Activated CD4-positive, alpha-beta T cell treated with anti-CD3 and anti-CD28 coated beads for 36 hours (primary cell): ENCODE measurements around the gene MUSTN1. TPM values are rescaled to one million over a fixed set of nuclear protein-coding genes. Genes with fewer than 3 reads are reported as not detected.
A peak's percentile ranks its signal among the peaks of the same experiment; 100 is the strongest.

Experiments
- ATAC-seq: fragments of 200-7000 bp; cut with Tn5 transposase; one replicate; pipeline ENCODE4 v1.10.0; 2021; ENCODE audit warnings: mild to moderate bottlenecking, moderate library complexity
- CTCF ChIA-PET: fragments of 350-600 bp; sonication (Branson Sonifier 250); formaldehyde crosslinking; loops from one replicate; lab custom pipeline; 2021; ENCODE audit warnings: antibody characterized with exemption; lab: Charles Lee
- POLR2A ChIA-PET: fragments of 350-600 bp; sonication (Branson Sonifier 250); formaldehyde crosslinking; loops from one replicate; lab custom pipeline; 2021; ENCODE audit warnings: antibody characterized with exemption, inconsistent platforms; lab: Charles Lee
- DNase-seq: peaks from one replicate; pipeline ENCODE4 v3.0.0-alpha.2; 2020
- H3K27ac Mint-ChIP-seq: one replicate; pipeline ENCODE4 v1.8.0; 2021; ENCODE audit warnings: mixed read lengths
- H3K27me3 Mint-ChIP-seq: one replicate; pipeline ENCODE4 v1.8.0; 2021; ENCODE audit warnings: mixed read lengths
- H3K36me3 Mint-ChIP-seq: one replicate; pipeline ENCODE4 v1.8.0; 2021; ENCODE audit warnings: low read depth, mixed read lengths
- H3K4me1 Mint-ChIP-seq: one replicate; pipeline ENCODE4 v1.8.0; 2021; ENCODE audit warnings: mixed read lengths
- H3K4me3 Mint-ChIP-seq: one replicate; pipeline ENCODE4 v1.8.0; 2021; ENCODE audit warnings: mild to moderate bottlenecking, moderate library complexity, mixed read lengths
- H3K9me3 Mint-ChIP-seq: one replicate; pipeline ENCODE4 v1.8.0; 2021; ENCODE audit warnings: low read depth, mixed read lengths
- intact Hi-C, 2 experiments: fragments of 100-400 bp; cut with DNase I in 1 of 2; cut with micrococcal nuclease in 1 of 2; formaldehyde crosslinking; loops; one replicate each; pipeline versions ENCODE4 v1.14.2 to v1.15.1; 2022 to 2024; cut with DNase I, micrococcal nuclease
- total RNA-seq, 2 experiments: library from RNA; stranded (reverse); gene quantifications; one replicate each; pipeline ENCODE4 v1.2.3, GENCODE V29; 2021

MUSTN1 gene
- total RNA-seq, 2 experiments from 2014 or later, result 2.8 TPM; not detected in 1

DNA sequence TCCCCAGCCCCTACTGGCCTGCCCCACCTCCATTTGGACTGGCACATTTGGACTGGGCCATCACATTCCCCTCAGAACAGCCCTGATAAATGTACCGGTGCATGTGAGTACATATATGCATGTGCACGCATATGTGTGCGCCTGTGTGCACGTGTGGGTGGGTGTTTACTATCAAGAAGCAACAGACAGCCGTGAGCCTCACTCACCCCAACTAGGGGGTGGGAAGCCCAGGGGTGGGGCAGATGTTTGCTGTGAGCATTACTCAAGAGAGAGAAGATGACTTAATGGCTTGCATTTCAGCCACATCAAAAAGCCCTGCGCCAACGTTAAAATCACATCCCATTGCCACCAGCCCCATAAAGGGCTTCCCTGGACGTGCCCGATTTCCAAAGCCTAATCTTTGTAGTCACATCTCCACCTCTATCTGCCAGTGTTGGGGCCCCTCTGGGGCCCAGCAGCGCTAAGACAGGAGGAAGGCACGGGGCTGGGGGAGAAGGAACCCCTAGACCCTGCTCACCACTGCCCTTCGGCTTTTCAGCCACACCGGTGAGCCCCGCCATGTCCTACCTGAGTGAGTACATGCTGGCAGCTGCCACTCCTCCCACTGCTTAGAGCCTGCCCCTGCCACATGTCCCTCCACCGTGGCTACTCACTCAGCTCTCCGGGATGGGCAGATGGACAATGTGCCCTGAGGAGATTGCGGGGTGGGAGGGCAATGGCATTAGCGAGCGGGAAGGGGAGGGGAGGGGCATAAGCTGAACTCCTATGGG lies 29.4 kb downstream of the MUSTN1 start:
- Mint-ChIP-seq H3K27ac (no peak overlapping the region), H3K9me3 (no peaks in the 10 kb centered on the region), H3K4me1 (no peaks in the 10 kb centered on the region), H3K27me3 (peaks cover 2% of the 10 kb centered on the region), H3K4me3 (no peak overlapping the region), H3K36me3 (no peaks in the 10 kb centered on the region)
- ChIA-PET CTCF (no interaction called here), POLR2A (no interaction called here)
- DNase-seq, result no peak
- intact Hi-C loops, result no loop called here
- no peak for ATAC-seq

DNA sequence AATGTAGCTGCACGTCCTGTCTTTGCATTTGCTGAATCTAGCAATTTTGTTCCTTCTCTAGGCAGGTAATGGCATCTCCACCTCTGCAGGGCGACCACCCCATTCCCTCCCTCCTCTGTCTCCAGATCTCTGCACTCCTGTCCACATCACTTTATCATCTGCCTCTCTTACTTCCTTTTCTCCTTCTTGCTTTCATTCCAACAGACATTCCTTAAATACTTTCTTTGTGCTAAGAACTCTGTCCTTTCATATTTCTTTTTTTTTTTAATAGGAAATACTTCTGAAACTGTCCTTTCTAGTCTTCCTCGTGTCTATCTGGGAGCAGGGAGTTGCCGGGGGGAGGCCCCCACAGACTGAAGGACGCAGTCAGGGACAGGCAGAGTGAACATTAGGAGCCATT lies 33.0 kb downstream of the MUSTN1 start:
- ChIA-PET POLR2A (no interaction called here), CTCF (interaction anchor here (1.4 kb wide), 1 partner anchor 17 kb away, joined by 3 read pairs; no protein-coding TSS in a partner anchor)
- no peak for DNase-seq
- ATAC-seq, result no peak
- H3K27me3 Mint-ChIP-seq, result peaks cover 2% of the 10 kb centered on the region
- no peaks in the 10 kb centered on the region for H3K36me3 Mint-ChIP-seq
- no peaks in the 10 kb centered on the region for H3K9me3 Mint-ChIP-seq
- no peak overlapping the region for H3K4me3 Mint-ChIP-seq
- intact Hi-C loops, result no loop called here
- no peak overlapping the region for H3K27ac Mint-ChIP-seq
- no peaks in the 10 kb centered on the region for H3K4me1 Mint-ChIP-seq

DNA sequence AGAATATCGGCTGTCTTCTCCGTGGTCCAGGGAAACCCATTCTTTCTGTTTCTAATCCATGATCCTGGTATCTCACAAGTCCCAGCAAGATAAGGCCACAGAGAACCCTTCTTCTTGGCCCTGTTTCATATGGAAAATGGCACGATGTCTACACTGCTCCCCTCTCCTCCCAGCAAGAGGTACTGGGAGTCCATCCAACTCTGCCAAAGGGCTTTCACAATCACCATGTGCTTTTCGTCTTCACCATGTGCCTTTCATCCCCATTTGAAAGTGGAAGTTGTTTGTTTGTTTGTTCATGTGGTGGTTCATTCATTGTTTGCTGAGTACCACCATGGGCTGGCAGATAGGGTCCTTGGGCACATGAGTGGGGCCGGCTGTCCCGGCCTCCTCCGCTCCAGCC lies 34.7 kb downstream of the MUSTN1 start:
- no peak for DNase-seq
- H3K36me3 Mint-ChIP-seq, result no peaks in the 10 kb centered on the region
- no peaks in the 10 kb centered on the region for H3K9me3 Mint-ChIP-seq
- no peak overlapping the region for H3K4me3 Mint-ChIP-seq
- intact Hi-C loops, result no loop called here
- CTCF ChIA-PET, result interaction anchor here (0.9 kb wide), 1 partner anchor 8 kb away, joined by 3 read pairs; no protein-coding TSS in a partner anchor
- no peak overlapping the region for H3K27ac Mint-ChIP-seq
- no peak for ATAC-seq
- POLR2A ChIA-PET, result interaction anchor here (0.6 kb wide), 1 partner anchor 621 kb away, joined by 3 read pairs; no protein-coding TSS in a partner anchor
- H3K27me3 Mint-ChIP-seq, result peaks cover 2% of the 10 kb centered on the region
- no peaks in the 10 kb centered on the region for H3K4me1 Mint-ChIP-seq

DNA sequence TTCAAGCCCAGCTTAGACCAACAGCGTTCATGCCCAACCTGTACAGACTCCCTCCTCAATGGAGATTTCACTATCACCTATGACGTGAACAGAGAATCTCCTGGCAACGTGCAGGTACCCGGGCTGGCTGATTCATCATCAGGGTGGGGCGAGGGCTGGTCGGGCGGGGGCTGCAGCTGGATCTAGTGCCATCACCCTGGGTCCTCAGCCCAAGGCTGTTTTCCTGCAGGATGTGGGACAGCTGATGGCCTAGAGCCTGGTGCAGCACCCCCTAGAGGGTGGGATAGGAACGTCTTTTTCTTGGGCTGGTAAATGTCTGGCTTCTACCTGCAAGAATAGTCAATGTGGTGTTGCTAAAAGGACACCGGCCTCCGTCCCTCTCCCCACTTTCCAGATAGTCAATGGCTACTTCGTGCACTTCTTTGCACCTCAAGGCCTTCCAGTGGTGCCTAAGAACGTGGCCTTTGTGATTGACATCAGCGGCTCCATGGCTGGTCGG lies 35.8 kb downstream of the MUSTN1 start:
- Mint-ChIP-seq H3K36me3 (no peaks in the 10 kb centered on the region), H3K4me3 (no peak overlapping the region), H3K27ac (no peak overlapping the region), H3K9me3 (no peaks in the 10 kb centered on the region), H3K4me1 (no peaks in the 10 kb centered on the region), H3K27me3 (peaks cover under 1% of the 10 kb centered on the region)
- intact Hi-C loops, result no loop called here
- ChIA-PET CTCF (interaction anchor here (0.5 to 1.6 kb wide), 13 partner anchors 12 to 1924 kb away, joined by 3 to 5 read pairs (median 4); partner anchors contain the start of genes GLT8D1 and SPCS1), POLR2A (no interaction called here)
- ATAC-seq, result peak; percentile 63
- peak; percentile 51 for DNase-seq

DNA sequence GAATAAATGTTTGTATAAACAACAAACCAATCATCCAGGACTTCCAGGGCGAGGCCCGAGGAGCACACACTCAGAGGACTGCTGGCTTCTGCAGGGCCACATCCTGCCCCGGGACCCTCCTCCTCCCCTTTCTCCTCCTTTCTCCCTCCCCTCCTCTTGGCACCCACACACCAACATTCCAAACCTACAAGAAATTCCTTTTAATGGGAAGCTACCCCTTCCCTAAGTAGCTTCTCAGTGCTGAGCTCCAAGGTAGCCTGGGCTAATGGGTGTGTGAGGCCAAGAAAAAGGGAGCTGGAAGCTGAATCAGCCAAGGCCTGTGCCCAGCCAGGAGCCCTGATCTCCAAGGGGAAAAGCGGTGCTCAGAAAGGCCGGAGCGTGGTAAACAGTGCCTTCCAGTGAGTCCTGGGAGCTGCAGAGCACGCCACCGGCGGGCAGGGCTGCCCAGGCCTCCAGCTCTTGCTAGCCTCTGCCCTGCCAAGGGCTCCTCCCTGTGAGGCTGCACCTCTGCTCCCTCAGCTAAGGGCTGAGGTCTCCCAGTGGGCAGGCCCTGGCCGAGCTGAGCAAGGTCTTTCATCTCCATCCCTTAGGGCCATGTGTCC lies 36.3 kb downstream of the MUSTN1 start:
- ATAC-seq (no peak), DNase-seq (no peak)
- Mint-ChIP-seq H3K4me1 (no peaks in the 10 kb centered on the region), H3K27me3 (no peaks in the 10 kb centered on the region), H3K27ac (no peak overlapping the region), H3K36me3 (no peaks in the 10 kb centered on the region), H3K4me3 (no peak overlapping the region), H3K9me3 (no peaks in the 10 kb centered on the region)
- intact Hi-C loops, result no loop called here
- ChIA-PET POLR2A (no interaction called here), CTCF (interaction anchor here (0.5 to 1.6 kb wide), 16 partner anchors 11 to 1924 kb away, joined by 3 to 5 read pairs (median 3); partner anchors contain the start of genes GLT8D1 and SPCS1)

DNA sequence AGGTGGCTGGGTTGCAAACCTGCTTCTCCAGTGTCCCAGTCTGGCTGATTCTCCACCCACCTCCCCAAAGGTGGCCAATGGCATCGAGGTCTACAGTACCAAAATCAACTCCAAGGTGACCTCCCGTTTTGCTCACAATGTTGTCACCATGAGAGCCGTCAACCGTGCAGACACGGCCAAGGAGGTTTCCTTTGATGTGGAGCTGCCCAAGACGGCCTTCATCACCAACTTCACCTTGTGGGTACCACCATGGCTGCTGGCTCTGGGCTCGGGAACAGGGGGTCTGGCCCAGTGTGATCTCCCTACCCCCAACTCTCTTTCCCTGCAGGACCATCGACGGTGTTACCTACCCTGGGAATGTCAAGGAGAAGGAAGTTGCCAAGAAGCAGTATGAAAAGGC lies 38.4 kb downstream of the MUSTN1 start:
- no peaks in the 10 kb centered on the region for H3K4me1 Mint-ChIP-seq
- no peak overlapping the region for H3K27ac Mint-ChIP-seq
- CTCF ChIA-PET, result interaction anchor here (0.6 to 0.8 kb wide), 2 partner anchors 26 to 71 kb away, joined by 3 read pairs; no protein-coding TSS in a partner anchor
- no peaks in the 10 kb centered on the region for H3K27me3 Mint-ChIP-seq
- DNase-seq, result no peak
- intact Hi-C loops, result no loop called here
- no peaks in the 10 kb centered on the region for H3K9me3 Mint-ChIP-seq
- POLR2A ChIA-PET, result no interaction called here
- no peaks in the 10 kb centered on the region for H3K36me3 Mint-ChIP-seq
- ATAC-seq, result no peak
- H3K4me3 Mint-ChIP-seq, result no peak overlapping the region

DNA sequence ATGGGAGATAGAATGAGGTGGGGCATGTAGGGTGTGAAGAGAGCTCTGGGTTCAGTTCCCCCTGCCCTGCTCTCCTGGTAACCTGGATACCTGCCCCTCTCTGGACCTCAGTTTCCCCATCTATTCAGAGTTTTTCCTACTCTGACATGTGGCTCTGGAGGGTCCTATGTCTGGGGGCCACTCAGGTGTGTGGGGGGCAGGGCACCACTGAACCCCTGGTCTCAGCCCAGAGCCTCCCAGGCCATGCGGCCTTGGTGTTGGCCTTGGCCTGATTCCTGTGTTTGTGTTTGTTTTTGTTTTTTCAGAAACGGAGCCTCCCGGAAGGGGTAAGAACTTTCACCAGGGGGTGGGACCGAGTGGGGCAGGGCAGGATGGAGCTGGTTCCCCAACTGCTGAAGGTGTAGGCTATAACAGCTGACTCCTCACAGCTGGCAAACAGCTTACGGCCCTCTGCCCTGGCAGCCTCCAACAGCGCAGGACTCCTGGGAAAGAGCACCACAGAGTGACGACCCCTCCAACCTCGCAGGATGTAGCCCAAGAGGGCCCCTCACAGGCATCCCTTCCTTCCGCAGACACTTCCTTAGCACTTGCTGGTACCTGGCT lies 39.4 kb downstream of the MUSTN1 start:
- CTCF ChIA-PET, result no interaction called here
- intact Hi-C loops, result no loop called here
- H3K27me3 Mint-ChIP-seq, result no peaks in the 10 kb centered on the region

DNA sequence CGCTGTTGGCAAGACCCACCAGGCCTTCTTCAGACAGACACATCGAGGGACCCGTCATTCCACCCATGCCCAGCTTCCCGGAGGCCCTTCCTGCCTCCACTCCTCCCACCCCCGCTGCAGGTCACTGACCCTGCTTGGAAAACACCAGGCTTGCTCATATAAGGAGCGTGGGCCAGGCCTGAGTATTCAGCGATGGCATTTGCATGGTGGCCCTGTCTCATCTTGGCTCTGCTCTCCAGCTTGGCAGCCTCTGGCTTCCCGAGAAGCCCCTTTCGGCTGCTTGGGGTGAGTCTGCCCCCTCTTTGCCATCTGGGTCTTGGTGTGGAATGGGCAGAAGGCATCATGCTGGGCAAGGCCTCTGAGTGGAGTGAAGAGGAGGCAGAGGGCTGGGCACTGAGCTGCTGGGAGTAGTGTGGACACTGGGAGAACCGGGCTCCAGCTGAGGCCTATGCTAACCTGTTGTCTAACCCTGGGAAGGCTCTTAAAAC lies 40.2 kb downstream of the MUSTN1 start, which contains the start of gene ITIH3:
TSS of gene ITIH3 (plus strand) at position 185 of the 488 bp plus-strand sequence. CDS start at position 193, 8 bp downstream.
- no peaks in the 10 kb centered on the region for H3K4me1 Mint-ChIP-seq
- intact Hi-C loops, result no loop called here
- no peaks in the 10 kb centered on the region for H3K9me3 Mint-ChIP-seq
- no peaks in the 10 kb centered on the region for H3K36me3 Mint-ChIP-seq
- H3K27me3 Mint-ChIP-seq, result no peaks in the 10 kb centered on the region
- ATAC-seq (no peak), DNase-seq (no peak)
- CTCF ChIA-PET, result no interaction called here
- H3K27ac Mint-ChIP-seq, result no peak within 1 kb of the TSS
- POLR2A ChIA-PET, result no interaction called here
- no peak within 1 kb of the TSS for H3K4me3 Mint-ChIP-seq

More for the DNA sequence above, 39.4 kb downstream of the MUSTN1 start:
- no peak for DNase-seq
- no peak for ATAC-seq
- Mint-ChIP-seq H3K9me3 (no peaks in the 10 kb centered on the region), H3K36me3 (no peaks in the 10 kb centered on the region), H3K27ac (no peak overlapping the region), H3K4me3 (no peak overlapping the region), H3K4me1 (no peaks in the 10 kb centered on the region)
- POLR2A ChIA-PET, result no interaction called here

DNA sequence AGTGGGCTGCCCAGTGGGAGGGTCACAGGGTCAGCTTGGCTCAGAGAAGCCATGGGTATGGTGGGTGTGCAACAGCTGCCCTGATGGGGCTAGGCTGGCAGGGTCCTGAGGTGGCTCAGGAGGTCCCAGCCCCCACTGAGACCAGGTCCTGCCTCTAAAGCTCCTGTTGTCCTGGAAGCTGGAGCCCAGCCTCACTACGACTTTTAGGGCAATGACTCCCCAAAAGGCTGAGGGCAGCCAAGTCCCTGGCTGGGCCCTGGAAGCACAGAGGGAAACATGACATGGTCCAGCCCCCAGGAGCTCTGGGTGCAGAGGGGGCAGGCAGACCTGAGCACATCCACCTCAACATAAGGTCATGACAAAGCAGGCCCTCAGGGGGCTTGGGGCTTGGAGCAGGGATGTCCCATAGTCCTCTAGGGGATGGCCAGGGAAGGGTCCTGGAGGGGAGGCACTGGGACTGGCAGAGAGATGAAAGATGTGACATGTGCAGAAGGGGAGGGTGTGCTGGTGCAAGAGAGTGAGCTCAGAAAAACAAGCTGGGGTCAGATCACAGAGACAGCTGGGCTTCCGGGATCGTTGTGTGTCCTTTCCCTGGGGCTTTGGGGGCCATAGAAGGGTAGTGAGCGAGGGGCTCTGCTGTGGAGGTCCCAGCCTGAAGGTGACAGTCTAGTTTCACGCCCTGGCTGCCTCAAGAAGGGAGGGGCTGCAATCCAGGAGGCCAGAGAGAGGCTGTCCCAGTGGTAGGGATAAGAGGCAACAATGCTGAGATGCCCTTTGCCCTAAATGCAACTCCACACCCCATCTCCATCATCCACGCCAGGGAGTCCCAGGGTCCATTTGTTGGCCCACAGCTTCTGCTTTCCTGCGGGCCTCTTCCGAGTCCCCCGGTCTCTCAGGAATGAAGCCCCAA lies 40.9 kb downstream of the MUSTN1 start:
- Mint-ChIP-seq H3K4me3 (no peak overlapping the region), H3K36me3 (no peaks in the 10 kb centered on the region)
- intact Hi-C loops, result no loop called here

DNA sequence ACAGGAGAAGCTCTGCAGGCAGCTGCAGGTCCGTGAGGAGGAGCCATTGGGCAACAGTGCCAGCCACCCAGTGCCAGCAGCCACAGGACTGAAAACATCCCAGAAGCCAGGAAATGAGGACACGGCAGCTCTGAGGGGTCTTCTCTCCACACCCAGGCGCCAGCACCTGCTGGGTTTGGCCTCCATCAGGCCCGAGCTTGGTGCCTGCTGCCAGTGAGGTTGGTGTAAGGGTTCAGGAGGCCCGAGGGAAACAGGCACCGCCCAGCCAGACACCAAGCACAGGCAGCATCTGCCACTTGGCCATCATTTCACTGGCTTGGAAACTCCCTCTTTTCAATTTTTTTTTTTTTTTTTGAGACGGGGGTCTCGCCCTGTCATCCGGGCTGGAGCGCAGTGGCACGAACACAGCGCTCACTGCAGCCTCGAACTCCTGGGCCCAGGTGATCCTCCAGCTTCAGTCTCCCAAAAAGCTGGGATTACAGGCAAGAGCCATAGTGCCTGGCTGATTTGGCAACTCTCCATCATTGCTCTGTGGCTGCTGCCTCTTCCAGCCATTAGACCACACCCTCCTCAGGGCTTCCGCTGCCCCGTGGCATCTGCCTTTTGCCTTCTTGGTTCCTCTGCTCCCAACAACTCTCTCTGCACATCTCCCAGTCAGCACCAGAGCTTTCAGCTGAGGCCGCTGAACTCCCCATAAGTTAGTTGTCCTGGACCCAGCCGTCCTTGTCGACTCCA lies 41.7 kb downstream of the MUSTN1 start:
- Mint-ChIP-seq H3K36me3 (no peaks in the 10 kb centered on the region), H3K9me3 (no peaks in the 10 kb centered on the region), H3K4me1 (no peaks in the 10 kb centered on the region), H3K27ac (no peak overlapping the region), H3K27me3 (no peaks in the 10 kb centered on the region), H3K4me3 (no peak overlapping the region)
- intact Hi-C loops, result no loop called here
- no peak for DNase-seq
- CTCF ChIA-PET, result interaction anchor here (0.6 to 0.7 kb wide), 2 partner anchors 87 to 1901 kb away, joined by 3 read pairs; partner anchors contain the start of gene SPCS1
- no peak for ATAC-seq
- POLR2A ChIA-PET, result interaction anchor here (1.2 kb wide), 1 partner anchor 141 kb away, joined by 3 read pairs; no protein-coding TSS in a partner anchor

More for the DNA sequence above, 40.9 kb downstream of the MUSTN1 start:
- no peaks in the 10 kb centered on the region for H3K4me1 Mint-ChIP-seq
- DNase-seq, result no peak
- no peaks in the 10 kb centered on the region for H3K27me3 Mint-ChIP-seq
- no peak for ATAC-seq
- CTCF ChIA-PET, result interaction anchor here (0.7 kb wide), 1 partner anchor 88 kb away, joined by 3 read pairs; the partner anchor contains the start of gene SPCS1
- POLR2A ChIA-PET, result interaction anchor here (1.2 kb wide), 1 partner anchor 142 kb away, joined by 3 read pairs; no protein-coding TSS in a partner anchor
- H3K9me3 Mint-ChIP-seq, result no peaks in the 10 kb centered on the region
- H3K27ac Mint-ChIP-seq, result no peak overlapping the region
